Urinary bladder (tissue), 4 donors: Measurements from ENCODE around the gene SVBP. TPM values are rescaled to one million over a fixed set of nuclear protein-coding genes. Genes with fewer than 3 reads are reported as not detected.

Source experiments
- DNase-seq: peaks from one replicate; pipeline ENCODE4 v3.0.0-alpha.2; 2015; ENCODE audit errors: extremely low spot score
- H3K27ac ChIP-seq: one replicate; pipeline ENCODE4 v1.5.1; 2013; ENCODE audit warnings: low read depth, mild to moderate bottlenecking, moderate library complexity
- H3K36me3 ChIP-seq: one replicate; pipeline ENCODE4 v1.6.1; 2013; ENCODE audit warnings: mild to moderate bottlenecking, moderate library complexity; ENCODE audit not compliant: insufficient read depth
- H3K4me1 ChIP-seq: one replicate; pipeline ENCODE4 v1.6.1; 2013; ENCODE audit warnings: mild to moderate bottlenecking, moderate library complexity; ENCODE audit not compliant: insufficient read depth
- H3K4me3 ChIP-seq: one replicate; pipeline ENCODE4 v1.5.1; 2013; ENCODE audit warnings: low read depth, low read length
- WGBS: extraction: QIAGEN DNeasy Blood & Tissue Kit; methylation state at CpG from one replicate; pipeline ENCODE4 v1.1.7; 2013; 5-methylcytosine and 5-hydroxymethylcytosine counted together
- polyA plus RNA-seq: library from polyadenylated mRNA; stranded (reverse); fragments of 200-250 nt; gene quantifications from one replicate; pipeline ENCODE4 v1.2.3, GENCODE V29; 2013
- total RNA-seq: library from RNA; depleted of rRNA; stranded (reverse); fragments of >200 nt; gene quantifications from one replicate; pipeline ENCODE4 v1.2.3, GENCODE V29; 2014
- donor health status: healthy with polysubstance abuse.
- donor health status: healthy.

SVBP gene
- total and polyA plus RNA-seq, 2 donors: 30.8 to 35.5 TPM

DNA sequence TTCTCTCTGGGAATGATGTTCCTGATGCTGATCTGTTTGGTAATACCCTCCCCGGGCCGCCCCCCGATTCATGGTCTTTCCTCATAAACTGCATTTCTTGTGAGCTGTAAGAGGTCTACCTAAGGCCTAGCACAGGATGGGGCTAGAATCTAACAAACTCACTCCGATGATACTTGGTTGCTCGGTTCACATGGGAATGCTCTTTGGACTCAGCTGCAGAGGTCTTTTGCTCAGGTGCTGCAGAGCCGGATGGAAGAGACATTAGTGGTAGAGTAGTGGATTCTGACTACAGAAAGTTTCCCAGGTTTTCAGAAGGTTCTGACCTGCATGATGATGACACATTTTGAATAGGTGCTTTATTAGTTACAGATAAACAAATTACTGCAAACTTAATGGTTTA is 40.7 kb downstream of the SVBP start:
- DNase-seq: no peak
- 98% methylated on average over 6 of the region's 6 CpGs for WGBS
- Histone ChIP-seq H3K4me3 (no peak overlapping the region), H3K36me3 (peaks cover 5% of the 10 kb centered on the region), H3K27ac (no peak overlapping the region), H3K4me1 (no peaks in the 10 kb centered on the region)

- Histone ChIP-seq H3K4me1 (no peaks in the 10 kb centered on the region), H3K4me3 (no peak overlapping the region), H3K36me3 (peaks cover 5% of the 10 kb centered on the region), H3K27ac (no peak overlapping the region)
- 90% methylated on average over 5 of the region's 5 CpGs for WGBS
- no peak for DNase-seq
These were observed 42.2 kb downstream of the SVBP start for GRCh38 chr1:42774928-42775526.

GRCh38 chr1:42773420-42773819 is 43.8 kb downstream of the SVBP start:
- DNase-seq: no peak
- H3K27ac ChIP-seq: no peak overlapping the region
- H3K36me3 ChIP-seq: peaks cover 7% of the 10 kb centered on the region
- no peak overlapping the region for H3K4me3 ChIP-seq
- WGBS: 48% methylated on average over 2 of the region's 2 CpGs
- H3K4me1 ChIP-seq: peaks cover 1% of the 10 kb centered on the region

DNA sequence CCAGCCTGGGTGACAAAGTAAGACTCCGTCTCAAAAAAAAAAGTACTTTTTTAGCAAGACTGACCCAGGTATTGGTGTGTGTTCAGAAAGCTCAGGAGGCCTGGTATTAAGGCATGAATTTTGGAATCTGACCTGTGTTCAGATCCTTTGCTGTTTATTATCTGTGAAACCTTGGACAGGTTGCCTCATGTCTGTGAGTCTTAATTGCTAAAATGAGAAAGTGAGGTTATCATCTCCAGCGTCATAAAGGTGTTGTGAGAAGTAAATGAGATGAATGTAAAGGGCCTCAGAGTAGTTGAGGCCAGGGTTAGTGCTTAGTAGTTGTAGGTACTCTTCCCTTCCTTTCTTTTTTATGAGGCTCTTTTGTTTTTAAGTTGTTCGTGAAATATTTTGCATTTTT is 47.4 kb downstream of the SVBP start:
- WGBS: 93% methylated on average over 3 of the region's 3 CpGs
- Histone ChIP-seq H3K36me3 (peaks cover 3% of the 10 kb centered on the region), H3K4me3 (no peak overlapping the region), H3K4me1 (peaks cover 1% of the 10 kb centered on the region), H3K27ac (no peak overlapping the region)
- no peak for DNase-seq

GRCh38 chr1:42768172-42768571 is 49.0 kb downstream of the SVBP start:
- H3K36me3 ChIP-seq: peaks cover 3% of the 10 kb centered on the region
- DNase-seq: no peak
- no peak overlapping the region for H3K27ac ChIP-seq
- peaks cover 1% of the 10 kb centered on the region for H3K4me1 ChIP-seq
- peak overlapping the region; percentile 87 for H3K4me3 ChIP-seq
- WGBS: 68% methylated on average over 2 of the region's 2 CpGs

- DNase-seq: no peak
- Histone ChIP-seq H3K4me1 (peaks cover 1% of the 10 kb centered on the region), H3K36me3 (peaks cover 3% of the 10 kb centered on the region), H3K4me3 (peak overlapping the region; percentile 87), H3K27ac (peak overlapping the region; percentile 70)
- 1% methylated on average over 23 of the region's 23 CpGs for WGBS
These were observed 49.6 kb downstream of the SVBP start for GRCh38 chr1:42767510-42768000.

DNA sequence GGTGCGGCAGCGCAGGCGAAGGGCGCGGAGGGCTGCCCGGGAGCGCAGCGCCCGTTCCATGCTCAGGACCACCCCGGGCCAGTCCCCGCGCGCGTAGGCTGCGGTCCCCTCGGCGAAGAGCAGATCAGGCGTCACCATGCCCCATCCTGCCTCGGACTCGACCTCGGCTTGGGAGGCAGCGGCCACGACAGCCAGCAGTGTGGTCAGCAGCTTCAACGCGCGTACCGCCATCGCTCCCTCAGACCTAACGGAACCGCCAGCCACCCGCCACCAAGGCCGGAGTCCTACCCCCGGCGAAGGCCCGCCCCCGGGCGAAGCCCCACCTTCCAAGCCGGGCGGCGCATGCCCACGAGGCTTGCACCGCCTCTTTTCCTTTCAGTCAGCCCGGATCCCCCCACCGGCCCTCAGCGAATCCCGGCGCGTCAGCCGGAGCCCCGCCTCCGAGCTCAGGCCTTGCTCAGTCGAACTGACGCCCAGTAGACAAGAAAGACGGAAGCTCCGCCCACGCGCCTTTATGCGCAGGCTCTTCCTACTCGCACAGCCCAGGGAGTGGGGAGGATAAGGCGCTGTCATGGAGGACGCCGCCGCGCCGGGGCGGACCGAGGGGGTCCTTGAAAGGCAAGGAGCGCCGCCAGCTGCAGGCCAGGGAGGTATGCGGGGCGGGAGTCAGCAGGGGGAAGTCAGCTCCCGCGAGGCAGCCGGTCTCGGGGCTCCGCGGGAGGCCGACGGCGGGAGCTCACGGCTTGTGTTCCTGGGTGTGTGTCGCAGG is 50.3 kb downstream of the SVBP start, which contains the start of the genes C1orf50 and P3H1:
Gene C1orf50 (plus strand): TSS at position 509 of the 769 bp plus-strand sequence. CDS start 63 bp downstream, at position 572.
Gene P3H1 (minus strand): TSS at position 288 of the 769 bp plus-strand sequence. CDS start 57 bp downstream, at position 231.
- DNase-seq: peak; percentile 98
- WGBS: under 1% methylated on average over 82 of the region's 82 CpGs
- peaks cover 1% of the 10 kb centered on the region for H3K4me1 ChIP-seq
- H3K27ac ChIP-seq: peak within 1 kb of the TSS; percentile 80
- H3K4me3 ChIP-seq: peak within 1 kb of the TSS; percentile 87
- peaks cover 3% of the 10 kb centered on the region for H3K36me3 ChIP-seq

DNA sequence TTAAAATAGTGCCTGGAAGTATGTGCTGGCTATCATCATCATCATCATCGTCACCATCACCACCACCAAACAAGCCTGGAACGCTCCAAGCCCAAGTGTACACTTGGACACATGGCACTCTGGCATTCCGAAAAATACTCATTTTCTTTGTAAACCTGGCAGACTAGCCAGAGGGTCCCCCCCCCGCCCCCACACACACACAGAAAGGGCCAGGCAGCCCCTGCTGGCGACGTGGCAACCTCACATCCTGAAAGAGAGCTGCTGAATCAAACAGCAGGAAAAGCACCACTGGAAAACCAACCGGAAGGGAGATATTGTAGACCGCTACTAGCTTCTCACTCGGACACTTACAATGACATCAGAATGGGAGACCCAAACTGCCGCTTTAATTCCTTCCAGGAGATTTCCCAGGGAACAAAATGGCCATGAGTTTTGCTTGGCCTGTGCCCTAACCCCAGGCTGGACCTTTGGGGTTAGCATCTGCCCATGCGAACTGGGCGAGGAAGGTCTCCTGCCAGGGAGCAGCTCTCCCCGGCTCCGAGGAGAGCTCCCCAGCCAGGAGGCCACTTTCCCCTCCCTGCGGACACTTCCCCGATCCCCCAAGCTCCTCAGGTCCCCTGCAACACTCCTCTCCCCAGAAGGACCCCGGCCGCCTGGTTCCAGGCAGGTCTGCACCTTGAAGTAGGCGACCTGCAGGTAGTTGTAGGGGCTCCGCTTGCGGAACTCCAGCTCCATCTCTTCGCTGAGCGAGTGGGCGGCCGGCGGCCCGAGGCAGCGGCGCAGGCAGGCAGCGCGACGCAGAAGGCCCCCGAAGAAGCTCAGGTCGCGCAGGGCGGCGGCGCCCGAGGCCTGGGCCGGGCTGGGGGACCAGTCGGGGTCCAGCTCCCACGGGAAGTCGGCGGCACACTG is 51.1 kb downstream of the SVBP start:
- no peak for DNase-seq
- Histone ChIP-seq H3K27ac (peak overlapping the region; percentile 80), H3K36me3 (peaks cover 1% of the 10 kb centered on the region), H3K4me3 (peak overlapping the region; percentile 80), H3K4me1 (peaks cover 1% of the 10 kb centered on the region)
- under 1% methylated on average over 44 of the region's 44 CpGs for WGBS

DNA sequence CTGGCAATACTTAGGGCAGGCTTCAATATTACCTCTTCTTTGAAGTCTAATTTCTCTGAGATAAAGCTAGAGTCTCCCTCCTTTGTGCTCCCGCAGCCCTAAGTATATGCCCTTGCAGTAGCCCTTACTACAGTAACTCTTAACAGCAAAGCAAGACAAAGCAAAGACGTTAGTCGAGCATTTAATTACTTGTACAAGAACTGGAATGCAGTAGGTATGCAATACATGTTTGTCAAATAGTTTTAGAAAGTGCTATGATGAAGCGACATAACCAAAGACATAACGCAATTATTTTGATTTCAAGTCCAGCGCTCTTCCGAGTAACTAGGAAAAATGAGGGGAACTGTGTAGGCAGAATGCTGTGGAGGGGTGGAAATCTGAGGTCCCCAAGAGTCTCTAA is 51.9 kb downstream of the SVBP start:
- 12% methylated on average over 7 of the region's 7 CpGs for WGBS
- DNase-seq: no peak
- peaks cover 1% of the 10 kb centered on the region for H3K36me3 ChIP-seq
- peak overlapping the region; percentile 80 for H3K4me3 ChIP-seq
- no peak overlapping the region for H3K27ac ChIP-seq
- peaks cover 1% of the 10 kb centered on the region for H3K4me1 ChIP-seq

DNA sequence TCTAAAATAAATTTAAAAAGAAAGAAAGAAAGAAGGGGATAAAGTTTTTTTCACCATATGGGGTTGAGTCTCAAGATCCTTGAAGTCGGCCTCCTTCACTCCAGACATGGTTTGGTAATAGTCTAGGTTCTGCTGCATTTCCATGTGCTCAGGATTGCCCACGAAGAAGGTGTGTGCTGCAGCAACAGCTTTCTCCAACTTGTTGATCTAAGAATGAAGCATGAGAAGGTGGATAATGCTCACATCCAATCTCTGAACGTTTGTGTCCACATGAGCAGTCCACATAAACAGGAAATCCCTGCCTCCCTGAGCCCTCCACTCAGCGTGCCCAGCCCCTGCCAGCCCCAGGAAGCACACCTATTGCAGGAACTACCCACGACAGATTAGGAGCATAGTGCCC is 54.9 kb downstream of the SVBP start:
- Histone ChIP-seq H3K4me3 (no peak overlapping the region), H3K27ac (no peak overlapping the region), H3K4me1 (no peaks in the 10 kb centered on the region), H3K36me3 (peaks cover 3% of the 10 kb centered on the region)
- no peak for DNase-seq
- WGBS: 66% methylated on average over 5 of the region's 5 CpGs

GRCh38 chr1:42761567-42761966 is 55.6 kb downstream of the SVBP start:
- no peaks in the 10 kb centered on the region for H3K4me1 ChIP-seq
- H3K27ac ChIP-seq: no peak overlapping the region
- WGBS: 91% methylated on average over 4 of the region's 4 CpGs
- H3K4me3 ChIP-seq: no peak overlapping the region
- no peak for DNase-seq
- H3K36me3 ChIP-seq: peaks cover 3% of the 10 kb centered on the region

GRCh38 chr1:42759114-42759513 is 58.1 kb downstream of the SVBP start:
- H3K4me1 ChIP-seq: no peaks in the 10 kb centered on the region
- DNase-seq: no peak
- no peak overlapping the region for H3K27ac ChIP-seq
- WGBS: 77% methylated on average over 9 of the region's 9 CpGs
- peaks cover 3% of the 10 kb centered on the region for H3K36me3 ChIP-seq
- no peak overlapping the region for H3K4me3 ChIP-seq

DNA sequence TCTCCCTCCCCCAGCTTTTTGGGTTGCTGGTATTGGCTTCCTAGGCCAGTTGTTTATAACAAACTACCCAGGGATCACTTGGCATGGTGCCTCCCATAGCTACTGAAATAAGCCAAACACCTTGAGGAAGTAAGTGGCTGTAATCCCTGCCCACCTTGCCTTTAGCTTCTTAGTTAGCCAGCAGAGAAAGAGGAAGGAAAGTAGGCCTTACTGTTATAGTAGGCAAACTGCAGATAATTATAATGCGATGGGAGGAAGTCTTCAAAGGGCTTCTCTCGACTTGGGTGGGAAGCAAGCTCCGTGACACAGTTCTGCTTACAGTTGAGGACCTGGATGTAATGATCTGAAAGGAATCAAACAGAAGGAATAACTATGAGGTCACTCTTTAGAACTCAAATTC is 58.6 kb downstream of the SVBP start:
- no peak overlapping the region for H3K27ac ChIP-seq
- no peak for DNase-seq
- no peak overlapping the region for H3K4me3 ChIP-seq
- 81% methylated on average over 3 of the region's 3 CpGs for WGBS
- H3K4me1 ChIP-seq: no peaks in the 10 kb centered on the region
- peaks cover 3% of the 10 kb centered on the region for H3K36me3 ChIP-seq
